Osteoblast (primary cell): Measurements from ENCODE around the gene KRTAP4-11. TPM values are rescaled to one million over a fixed set of nuclear protein-coding genes. Genes with fewer than 3 reads are reported as not detected.
A peak's percentile ranks its signal among the peaks of the same experiment; 100 is the strongest.

Source experiments
- DNase-seq: peaks from one replicate; pipeline ENCODE4 v3.0.0; 2011; ENCODE audit warnings: low spot score, mixed read lengths; ENCODE audit not compliant: insufficient read length; ENCODE audit errors: missing footprints
- H2AFZ ChIP-seq: 2 replicates; pipeline ENCODE4 v1.6.0; 2011; ENCODE audit warnings: mild to moderate bottlenecking, low read length
- H3K27ac ChIP-seq: 2 replicates; pipeline ENCODE4 v1.5.1; 2011; ENCODE audit warnings: mild to moderate bottlenecking, low read depth, low read length, moderate library complexity
- H3K27me3 ChIP-seq: 2 replicates; pipeline ENCODE4 v1.6.0; 2012; ENCODE audit warnings: mild to moderate bottlenecking, control low read depth, inconsistent platforms, low read length, moderate library complexity; ENCODE audit not compliant: insufficient read depth
- H3K36me3 ChIP-seq: 2 replicates; pipeline ENCODE4 v1.5.1; 2011; ENCODE audit warnings: mild to moderate bottlenecking, low read length, control low read depth, moderate library complexity; ENCODE audit not compliant: insufficient read depth
- H3K4me1 ChIP-seq: 2 replicates; pipeline ENCODE4 v1.5.1; 2011; ENCODE audit warnings: mild to moderate bottlenecking, low read length, control low read depth, moderate library complexity; ENCODE audit not compliant: insufficient read depth
- H3K4me2 ChIP-seq: 2 replicates; pipeline ENCODE4 v1.6.0; 2011; ENCODE audit warnings: mild to moderate bottlenecking, low read length; ENCODE audit not compliant: insufficient read depth
- H3K4me3 ChIP-seq: fragments of 200-600 bp; sonication (generic); 3 replicates; pipeline ENCODE4 v1.5.1; 2012; ENCODE audit warnings: mild to moderate bottlenecking, low read length, inconsistent platforms; ENCODE audit not compliant: insufficient read depth
- H3K79me2 ChIP-seq: 2 replicates; pipeline ENCODE4 v1.6.0; 2012; ENCODE audit warnings: mild to moderate bottlenecking, low read length, control low read depth, inconsistent platforms; ENCODE audit not compliant: insufficient read depth
- H3K9me3 ChIP-seq: 2 replicates; pipeline ENCODE4 v1.5.1; 2011; ENCODE audit warnings: low read depth, low read length, control low read depth
- H4K20me1 ChIP-seq: 2 replicates; pipeline ENCODE4 v1.6.0; 2012; ENCODE audit warnings: mild to moderate bottlenecking, low read length, control low read depth; ENCODE audit not compliant: insufficient read depth
- CTCF ChIP-seq: IDR thresholded peaks from 2 replicates; pipeline ENCODE4 v1.5.1; 2011; ENCODE audit warnings: mild to moderate bottlenecking, low read depth, low read length, moderate library complexity; ENCODE audit errors: extremely low read depth
- total RNA-seq: library from RNA; depleted of rRNA; stranded (reverse); fragments of >200 nt; gene quantifications from 2 replicates; pipeline ENCODE4 v1.2.3, GENCODE V29; 2012

Gene KRTAP4-11
- total RNA-seq, 1 donor = not detected

DNA sequence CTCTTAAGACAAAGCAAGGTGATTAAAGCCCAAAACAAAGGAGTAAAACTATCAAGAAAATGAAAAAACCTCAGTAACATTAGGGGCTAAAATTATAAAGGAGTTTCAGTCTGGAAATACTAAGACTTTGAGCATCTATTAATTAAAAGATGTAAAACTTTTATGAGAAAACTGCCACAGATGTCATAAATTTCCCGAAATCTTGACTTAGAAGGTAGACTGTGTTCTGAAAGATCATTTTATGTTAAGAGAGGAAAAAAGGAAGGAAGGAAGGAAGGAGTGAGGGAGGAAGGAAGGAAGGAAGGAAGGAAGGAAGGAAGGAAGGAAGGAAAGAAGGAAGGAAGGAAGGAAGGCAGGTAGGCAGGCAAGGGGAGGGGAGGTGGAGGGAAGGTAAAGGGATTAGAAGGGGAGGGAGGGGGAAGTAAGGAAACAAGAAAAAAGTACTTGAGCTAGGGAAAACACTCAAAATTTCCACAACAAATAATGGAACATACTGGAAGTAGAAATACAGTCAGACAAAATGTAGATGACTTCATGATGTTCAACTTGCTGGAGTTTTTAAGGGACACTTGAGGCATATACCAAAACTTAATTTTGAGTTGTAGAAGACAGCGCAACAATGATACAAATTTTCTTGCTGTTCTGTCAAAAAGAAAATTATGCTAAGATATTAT is 29.5 kb upstream of the KRTAP4-11 start:
- Histone ChIP-seq H3K4me3 (no peak overlapping the region), H3K79me2 (no peaks in the 10 kb centered on the region), H4K20me1 (no peaks in the 10 kb centered on the region), H3K27ac (no peak overlapping the region), H3K4me2 (no peak overlapping the region), H3K9me3 (peaks cover 2% of the 10 kb centered on the region), H2AFZ (no peak overlapping the region), H3K36me3 (no peaks in the 10 kb centered on the region), H3K4me1 (no peaks in the 10 kb centered on the region), H3K27me3 (no peaks in the 10 kb centered on the region)
- TF ChIP-seq CTCF = no peak
- no peak for DNase-seq

DNA sequence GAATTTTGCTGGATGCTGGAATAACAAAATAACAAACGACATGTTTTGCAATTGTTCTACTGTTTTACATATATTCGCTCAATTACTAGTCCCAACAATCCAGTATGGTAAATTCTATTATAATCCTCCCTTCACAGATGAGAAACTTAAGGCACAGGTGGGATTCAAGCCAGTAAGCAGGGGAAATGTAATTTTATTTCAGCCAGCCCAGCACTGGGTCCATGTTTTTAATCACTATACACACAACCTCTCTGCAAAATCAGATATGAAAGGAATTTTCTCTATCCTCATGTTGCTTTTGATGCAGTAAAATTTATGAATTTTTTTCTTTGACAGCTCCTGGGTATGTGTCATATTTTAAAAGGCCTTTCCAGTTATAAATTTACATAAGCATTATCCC is 27.1 kb upstream of the KRTAP4-11 start:
- Histone ChIP-seq H3K36me3 (no peaks in the 10 kb centered on the region), H3K27me3 (no peaks in the 10 kb centered on the region), H3K9me3 (peaks cover 2% of the 10 kb centered on the region), H2AFZ (no peak overlapping the region), H3K4me3 (no peak overlapping the region), H3K27ac (no peak overlapping the region), H3K4me1 (peaks cover 6% of the 10 kb centered on the region), H3K79me2 (no peaks in the 10 kb centered on the region), H3K4me2 (no peak overlapping the region), H4K20me1 (no peaks in the 10 kb centered on the region)
- DNase-seq = no peak
- TF ChIP-seq CTCF = no peak

DNA sequence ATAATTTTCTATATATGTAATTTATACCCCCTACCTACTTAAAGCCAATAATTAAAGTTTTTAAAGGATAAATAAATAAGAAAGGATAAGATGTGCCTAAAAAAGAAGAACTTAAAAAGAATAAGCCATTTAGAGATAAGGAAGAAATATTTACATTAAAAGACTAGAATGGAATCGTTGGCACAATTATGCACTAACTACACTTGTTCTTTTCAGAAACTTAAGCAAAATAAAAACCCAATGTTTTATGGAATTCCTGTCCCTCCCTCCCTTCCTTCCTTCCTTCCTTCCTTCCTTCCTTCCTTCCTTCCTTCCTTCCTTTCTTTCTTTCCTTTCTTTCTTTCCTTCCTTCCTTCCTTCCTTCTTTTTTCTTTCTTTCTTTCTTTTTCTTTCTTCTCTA is 26.7 kb upstream of the KRTAP4-11 start:
- Histone ChIP-seq H3K27me3 (no peaks in the 10 kb centered on the region), H3K4me1 (peaks cover 6% of the 10 kb centered on the region), H3K27ac (no peak overlapping the region), H3K4me3 (no peak overlapping the region), H3K9me3 (peaks cover 2% of the 10 kb centered on the region), H4K20me1 (no peaks in the 10 kb centered on the region), H2AFZ (no peak overlapping the region), H3K79me2 (no peaks in the 10 kb centered on the region), H3K4me2 (no peak overlapping the region), H3K36me3 (no peaks in the 10 kb centered on the region)
- DNase-seq = no peak
- TF ChIP-seq CTCF = no peak

- Histone ChIP-seq H3K9me3 (peaks cover 2% of the 10 kb centered on the region), H2AFZ (no peak overlapping the region), H3K79me2 (no peaks in the 10 kb centered on the region), H3K27me3 (no peaks in the 10 kb centered on the region), H3K4me3 (no peak overlapping the region), H3K27ac (peak overlapping the region; percentile 69), H3K4me2 (no peak overlapping the region), H3K36me3 (no peaks in the 10 kb centered on the region), H4K20me1 (no peaks in the 10 kb centered on the region), H3K4me1 (peaks cover 6% of the 10 kb centered on the region)
- no peak for TF ChIP-seq CTCF
- no peak for DNase-seq
These were observed 23.2 kb upstream of the KRTAP4-11 start for GRCh38 chr17:41141361-41141760.
